Measurements from ENCODE around the gene RAD51B. TPM values are rescaled to one million over a fixed set of nuclear protein-coding genes. Genes with fewer than 3 reads are reported as not detected.

RAD51B gene
- total RNA-seq, 4 donors from 2014 or later = 8.9 to 30.3 (median 10.4) TPM

DNA sequence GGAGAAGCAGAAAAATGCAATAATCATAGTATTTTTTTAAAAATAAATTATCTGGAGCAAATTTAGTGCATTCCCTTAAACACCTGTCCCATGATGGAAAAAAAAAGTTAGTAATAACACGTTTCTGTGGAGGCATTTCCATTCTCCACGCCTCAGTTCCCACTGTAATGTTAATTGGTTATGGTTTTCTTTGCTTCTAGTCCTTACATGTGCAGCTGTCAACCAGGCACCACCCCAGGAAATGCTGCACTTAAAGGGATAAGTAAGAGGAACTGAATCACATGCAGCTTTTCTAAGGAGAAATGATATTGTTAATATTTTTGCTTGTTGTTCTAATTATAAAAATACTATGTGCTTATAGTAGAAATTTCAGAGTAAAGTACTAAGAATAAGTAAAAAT, 733.0 kb downstream of the RAD51B start:
- ATAC-seq (ENCODE audit: low FRiP score) (no peak), DNase-seq (ENCODE audit: low spot score) (no peak)
- TF ChIP-seq, protein P1, sequence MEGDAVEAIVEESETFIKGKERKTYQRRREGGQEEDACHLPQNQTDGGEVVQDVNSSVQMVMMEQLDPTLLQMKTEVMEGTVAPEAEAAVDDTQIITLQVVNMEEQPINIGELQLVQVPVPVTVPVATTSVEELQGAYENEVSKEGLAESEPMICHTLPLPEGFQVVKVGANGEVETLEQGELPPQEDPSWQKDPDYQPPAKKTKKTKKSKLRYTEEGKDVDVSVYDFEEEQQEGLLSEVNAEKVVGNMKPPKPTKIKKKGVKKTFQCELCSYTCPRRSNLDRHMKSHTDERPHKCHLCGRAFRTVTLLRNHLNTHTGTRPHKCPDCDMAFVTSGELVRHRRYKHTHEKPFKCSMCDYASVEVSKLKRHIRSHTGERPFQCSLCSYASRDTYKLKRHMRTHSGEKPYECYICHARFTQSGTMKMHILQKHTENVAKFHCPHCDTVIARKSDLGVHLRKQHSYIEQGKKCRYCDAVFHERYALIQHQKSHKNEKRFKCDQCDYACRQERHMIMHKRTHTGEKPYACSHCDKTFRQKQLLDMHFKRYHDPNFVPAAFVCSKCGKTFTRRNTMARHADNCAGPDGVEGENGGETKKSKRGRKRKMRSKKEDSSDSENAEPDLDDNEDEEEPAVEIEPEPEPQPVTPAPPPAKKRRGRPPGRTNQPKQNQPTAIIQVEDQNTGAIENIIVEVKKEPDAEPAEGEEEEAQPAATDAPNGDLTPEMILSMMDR (IDR thresholded peaks at IDR 0.05) = no peak

DNA sequence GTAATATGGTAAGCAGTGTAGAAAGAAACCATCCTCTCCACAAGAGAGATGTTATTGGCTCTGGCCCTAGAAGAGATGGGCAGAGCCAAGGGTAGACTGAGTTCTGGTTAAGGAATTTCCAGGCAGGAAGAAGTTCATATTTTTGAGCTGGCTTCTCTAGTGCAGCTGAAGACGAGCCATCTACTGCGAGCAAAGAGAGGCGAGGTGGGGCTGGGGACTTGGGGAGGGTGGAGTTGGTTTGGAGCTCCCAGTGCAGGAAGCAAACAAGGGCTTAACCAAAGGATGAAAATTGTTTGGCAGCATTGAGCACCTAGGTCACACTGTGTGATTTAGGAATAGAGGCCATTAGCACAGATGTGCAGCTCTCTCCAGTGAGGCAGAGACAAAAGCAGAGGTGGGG, 733.7 kb downstream of the RAD51B start:
- TF ChIP-seq, protein P1 (IDR thresholded peaks at IDR 0.05) = no peak
- ATAC-seq (ENCODE audit: low FRiP score) (no peak), DNase-seq (ENCODE audit: low spot score) (no peak)

DNA sequence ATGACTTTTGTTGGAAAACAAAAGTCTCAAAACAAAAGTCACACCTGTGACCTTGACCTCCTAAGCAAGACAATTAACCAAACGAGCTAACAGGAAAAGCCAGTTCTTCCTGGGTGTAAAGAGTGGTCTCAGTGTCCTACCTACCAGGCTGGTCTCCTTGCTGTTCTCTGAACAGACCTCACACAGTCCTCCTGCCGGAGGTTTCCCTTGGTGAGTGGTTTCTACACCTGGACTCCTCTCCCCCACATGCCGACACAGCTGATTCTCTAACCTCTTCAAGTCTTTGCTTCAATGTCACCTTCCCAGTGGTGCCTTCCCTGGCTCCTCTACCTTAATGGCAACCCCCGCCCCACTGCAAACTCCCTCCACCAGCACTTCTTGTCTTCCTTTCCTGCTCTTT, 734.7 kb downstream of the RAD51B start:
- TF ChIP-seq, protein P1 (IDR thresholded peaks at IDR 0.05) = no peak
- DNase-seq (ENCODE audit: low spot score) (no peak), ATAC-seq (ENCODE audit: low FRiP score) (no peak)

DNA sequence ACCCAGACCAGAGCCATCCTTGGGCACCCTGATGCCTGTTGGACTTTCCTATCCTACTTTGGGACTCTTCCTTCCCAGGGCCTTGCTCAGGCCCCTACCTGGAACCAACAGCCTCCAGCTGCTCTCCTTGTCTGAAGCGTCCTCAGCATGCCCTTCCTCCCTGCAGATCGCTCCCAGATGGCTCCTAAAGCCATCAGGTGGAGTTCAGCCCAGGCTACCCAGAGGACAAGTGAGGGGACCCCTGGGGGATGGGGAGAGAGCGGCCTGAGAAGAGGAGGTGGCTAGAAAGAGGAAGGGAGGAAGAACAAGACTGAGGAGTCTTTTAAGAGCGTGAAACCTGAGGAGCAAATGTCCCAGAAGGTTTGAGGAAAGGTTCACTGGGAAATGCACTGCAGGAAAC, 736.7 kb downstream of the RAD51B start:
- TF ChIP-seq, protein P1 (IDR thresholded peaks at IDR 0.05) = no peak
- DNase-seq (ENCODE audit: low spot score) (no peak), ATAC-seq (ENCODE audit: low FRiP score) (no peak)

DNA sequence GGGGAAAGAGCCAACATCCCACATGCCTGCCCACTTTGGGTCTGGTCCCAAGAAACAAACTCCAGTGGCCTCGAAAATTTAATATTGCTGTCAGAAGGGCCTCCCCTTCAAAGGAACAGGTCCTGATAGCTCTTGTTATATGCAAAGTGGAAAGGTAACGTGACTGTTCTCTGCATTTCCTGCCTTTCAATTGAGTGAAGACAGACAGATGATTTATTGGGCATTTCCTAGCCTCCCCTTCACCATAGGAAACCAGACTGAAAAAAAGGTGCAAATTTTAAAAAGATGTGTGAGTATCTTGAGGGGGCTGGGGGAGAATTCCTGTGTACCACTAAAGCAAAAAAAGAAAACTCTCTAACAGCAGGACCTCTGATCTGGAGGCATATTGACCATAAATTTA, 738.1 kb downstream of the RAD51B start:
- ATAC-seq (ENCODE audit: low FRiP score) = no peak
- DNase-seq (ENCODE audit: low spot score) = no peak
- TF ChIP-seq, protein P1 (IDR thresholded peaks at IDR 0.05) = no peak

DNA sequence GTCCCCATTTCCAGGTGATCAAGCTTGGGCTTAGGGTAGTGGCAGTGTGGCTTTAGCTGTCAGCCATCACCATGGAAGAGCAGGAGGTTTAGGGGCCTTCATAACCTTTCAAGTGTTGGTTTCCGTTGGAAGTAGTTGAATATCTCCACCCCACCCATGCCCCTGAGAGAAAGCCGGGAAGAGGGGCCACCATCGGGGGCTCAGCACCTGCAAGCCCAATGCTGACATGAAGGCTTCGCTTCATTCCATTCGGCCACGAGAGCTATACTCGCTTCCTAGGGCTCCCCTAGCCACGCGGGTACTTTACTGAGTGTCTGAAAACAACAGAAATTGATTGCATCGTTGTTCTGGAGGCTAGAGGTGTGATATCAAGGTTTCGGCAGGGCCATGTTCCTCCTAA, 738.5 kb downstream of the RAD51B start:
- ATAC-seq (ENCODE audit: low FRiP score) = no peak
- DNase-seq (ENCODE audit: low spot score) = no peak
- TF ChIP-seq, protein P1 (IDR thresholded peaks at IDR 0.05) = no peak

DNA sequence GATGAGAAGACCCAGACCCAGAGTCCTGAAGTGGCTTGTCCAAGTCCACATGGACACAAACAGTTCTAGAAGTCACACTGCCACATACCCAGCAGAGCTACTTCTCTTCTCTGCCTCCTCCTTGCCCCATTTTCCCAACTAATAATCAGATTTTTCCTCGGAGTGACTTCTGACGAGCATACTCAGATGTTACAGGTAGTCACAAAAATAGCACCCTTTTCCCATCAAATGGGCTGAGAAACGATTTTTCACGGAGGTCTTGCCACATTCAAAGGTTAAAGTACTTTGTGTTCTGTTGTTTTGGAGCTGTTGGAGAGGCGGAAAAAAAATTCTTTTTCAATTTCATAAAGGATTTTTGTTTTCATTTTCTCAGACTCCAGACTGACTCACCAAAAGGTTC, 740.4 kb downstream of the RAD51B start:
- DNase-seq (ENCODE audit: low spot score) (no peak), ATAC-seq (ENCODE audit: low FRiP score) (no peak)

More for the DNA sequence above, 740.4 kb downstream of the RAD51B start:
- TF ChIP-seq, protein P1 (IDR thresholded peaks at IDR 0.05) = no peak

Data from omental fat pad (tissue), 4 donors.